DOHH2 (cell line): ENCODE results near the gene PRDM5.

Experiments
- H3F3A ChIP-seq: fragments of 200-600 bp; sonication (generic), shearing (Covaris generic); 2 replicates; pipeline ENCODE4 v1.6.0; 2016; ENCODE audit warnings: antibody characterized with exemption, mild to moderate bottlenecking; ENCODE audit not compliant: control insufficient read depth, insufficient read depth
- H3K27ac ChIP-seq: fragments of 200-600 bp; sonication (generic); 2 replicates; pipeline ENCODE4 v1.5.1; 2014; ENCODE audit warnings: low read depth, mild to moderate bottlenecking, low read length, moderate library complexity
- H3K27me3 ChIP-seq: fragments of 200-600 bp; sonication (generic); 2 replicates; pipeline ENCODE4 v1.6.1; 2014; ENCODE audit warnings: mild to moderate bottlenecking, low read length, mixed read lengths; ENCODE audit not compliant: control insufficient read depth
- H3K36me3 ChIP-seq: fragments of 200-600 bp; sonication (generic); 2 replicates; pipeline ENCODE4 v1.6.1; 2014; ENCODE audit warnings: mild to moderate bottlenecking, low read length, moderate library complexity, mixed read lengths; ENCODE audit not compliant: control insufficient read depth
- H3K4me1 ChIP-seq: fragments of 200-600 bp; sonication (generic); 2 replicates; pipeline ENCODE4 v1.6.1; 2014; ENCODE audit warnings: mild to moderate bottlenecking, low read length, mixed read lengths; ENCODE audit not compliant: control insufficient read depth
- H3K4me2 ChIP-seq: fragments of 200-600 bp; sonication (generic); 2 replicates; pipeline ENCODE4 v1.6.0; 2014; ENCODE audit warnings: mild to moderate bottlenecking, low read length, moderate library complexity
- H3K4me3 ChIP-seq: fragments of 200-600 bp; sonication (generic); 2 replicates; pipeline ENCODE4 v1.5.1; 2014; ENCODE audit warnings: mild to moderate bottlenecking, low read length, mixed read lengths
- H3K79me2 ChIP-seq: fragments of 200-600 bp; sonication (generic); 2 replicates; pipeline ENCODE4 v1.6.1; 2014; ENCODE audit warnings: mild to moderate bottlenecking, low read length, mixed read lengths; ENCODE audit not compliant: control insufficient read depth
- H3K9me2 ChIP-seq: fragments of 200-600 bp; sonication (generic); replicated peaks from 2 replicates; pipeline ENCODE4 v1.6.1; 2014; ENCODE audit warnings: mild to moderate bottlenecking, low read length, mixed read lengths; ENCODE audit not compliant: control insufficient read depth
- H3K9me3 ChIP-seq: fragments of 200-600 bp; sonication (generic); 2 replicates; pipeline ENCODE4 v1.6.1; 2014; ENCODE audit warnings: antibody characterized with exemption, low read length, mixed read lengths; ENCODE audit not compliant: control insufficient read depth, insufficient read depth
- H4K20me1 ChIP-seq: fragments of 200-600 bp; sonication (generic); 2 replicates; pipeline ENCODE4 v1.6.0; 2014; ENCODE audit warnings: low read depth, mild to moderate bottlenecking, antibody characterized with exemption, low read length, moderate library complexity; ENCODE audit not compliant: control insufficient read depth, insufficient read depth
- CTCF ChIP-seq: fragments of 200-600 bp; sonication (generic); IDR thresholded peaks from one replicate; pipeline ENCODE4 v1.5.1; 2014; ENCODE audit warnings: antibody characterized with exemption, mild to moderate bottlenecking, low read depth, low read length; ENCODE audit not compliant: poor library complexity, severe bottlenecking
- EZH2phosphoT487 ChIP-seq: fragments of 200-600 bp; sonication (generic); IDR thresholded peaks from 2 replicates; pipeline ENCODE4 v1.6.1; 2017; ENCODE audit warnings: borderline replicate concordance, mild to moderate bottlenecking, antibody characterized with exemption, low read length, moderate library complexity, mixed read lengths

PRDM5 gene

GRCh38 chr4:120874792-120875774, 47.4 kb downstream of the PRDM5 start:
- Histone ChIP-seq H3K4me2 (no peak overlapping the region), H3K27me3 (no peaks in the 10 kb centered on the region), H3K79me2 (no peaks in the 10 kb centered on the region), H3F3A (no peaks in the 10 kb centered on the region), H4K20me1 (no peaks in the 10 kb centered on the region), H3K9me2 (no peaks in the 10 kb centered on the region), H3K27ac (no peak overlapping the region), H3K4me1 (no peaks in the 10 kb centered on the region), H3K4me3 (no peak overlapping the region), H3K9me3 (no peaks in the 10 kb centered on the region), H3K36me3 (no peaks in the 10 kb centered on the region)
- TF ChIP-seq CTCF (no peak), EZH2phosphoT487 (no peak)

GRCh38 chr4:120873554-120873953, 49.0 kb downstream of the PRDM5 start:
- no peak for TF ChIP-seq EZH2phosphoT487
- TF ChIP-seq CTCF = peak; percentile 27

GRCh38 chr4:120871173-120871572, 51.4 kb downstream of the PRDM5 start:
- no peaks in the 10 kb centered on the region for H3K79me2 ChIP-seq
- no peaks in the 10 kb centered on the region for H3K9me3 ChIP-seq
- H4K20me1 ChIP-seq = no peaks in the 10 kb centered on the region
- no peaks in the 10 kb centered on the region for H3K9me2 ChIP-seq
- no peaks in the 10 kb centered on the region for H3K27me3 ChIP-seq
- H3F3A ChIP-seq = no peaks in the 10 kb centered on the region
- no peak overlapping the region for H3K4me3 ChIP-seq
- H3K4me2 ChIP-seq = no peak overlapping the region
- peaks cover 1% of the 10 kb centered on the region for H3K4me1 ChIP-seq
- H3K36me3 ChIP-seq = no peaks in the 10 kb centered on the region
- no peak overlapping the region for H3K27ac ChIP-seq
- no peak for TF ChIP-seq EZH2phosphoT487
- TF ChIP-seq CTCF = no peak

More at GRCh38 chr4:120873554-120873953, 49.0 kb downstream of the PRDM5 start:
- H3K4me1 ChIP-seq = no peaks in the 10 kb centered on the region
- H4K20me1 ChIP-seq = no peaks in the 10 kb centered on the region
- H3K4me2 ChIP-seq = no peak overlapping the region
- no peak overlapping the region for H3K27ac ChIP-seq
- no peaks in the 10 kb centered on the region for H3K27me3 ChIP-seq
- no peaks in the 10 kb centered on the region for H3K9me2 ChIP-seq
- no peaks in the 10 kb centered on the region for H3K9me3 ChIP-seq
- H3K79me2 ChIP-seq = no peaks in the 10 kb centered on the region
- H3K36me3 ChIP-seq = no peaks in the 10 kb centered on the region
- H3K4me3 ChIP-seq = no peak overlapping the region
- H3F3A ChIP-seq = no peaks in the 10 kb centered on the region
